HG02981 (cell line): ENCODE results near the gene COMMD6.
"Not testable (repeated sequence)": the region's sequence is repeated elsewhere in the genome, so short reads cannot be mapped to it uniquely, and the experiment has no call there.

ENCODE experiments used
- ATAC-seq: cut with Tn5 transposase; IDR thresholded peaks from one replicate; pipeline ENCODE4 v1.9.1; 2021; ENCODE audit warnings: mild to moderate bottlenecking, moderate library complexity; ENCODE audit not compliant: unreplicated experiment

Gene COMMD6

DNA sequence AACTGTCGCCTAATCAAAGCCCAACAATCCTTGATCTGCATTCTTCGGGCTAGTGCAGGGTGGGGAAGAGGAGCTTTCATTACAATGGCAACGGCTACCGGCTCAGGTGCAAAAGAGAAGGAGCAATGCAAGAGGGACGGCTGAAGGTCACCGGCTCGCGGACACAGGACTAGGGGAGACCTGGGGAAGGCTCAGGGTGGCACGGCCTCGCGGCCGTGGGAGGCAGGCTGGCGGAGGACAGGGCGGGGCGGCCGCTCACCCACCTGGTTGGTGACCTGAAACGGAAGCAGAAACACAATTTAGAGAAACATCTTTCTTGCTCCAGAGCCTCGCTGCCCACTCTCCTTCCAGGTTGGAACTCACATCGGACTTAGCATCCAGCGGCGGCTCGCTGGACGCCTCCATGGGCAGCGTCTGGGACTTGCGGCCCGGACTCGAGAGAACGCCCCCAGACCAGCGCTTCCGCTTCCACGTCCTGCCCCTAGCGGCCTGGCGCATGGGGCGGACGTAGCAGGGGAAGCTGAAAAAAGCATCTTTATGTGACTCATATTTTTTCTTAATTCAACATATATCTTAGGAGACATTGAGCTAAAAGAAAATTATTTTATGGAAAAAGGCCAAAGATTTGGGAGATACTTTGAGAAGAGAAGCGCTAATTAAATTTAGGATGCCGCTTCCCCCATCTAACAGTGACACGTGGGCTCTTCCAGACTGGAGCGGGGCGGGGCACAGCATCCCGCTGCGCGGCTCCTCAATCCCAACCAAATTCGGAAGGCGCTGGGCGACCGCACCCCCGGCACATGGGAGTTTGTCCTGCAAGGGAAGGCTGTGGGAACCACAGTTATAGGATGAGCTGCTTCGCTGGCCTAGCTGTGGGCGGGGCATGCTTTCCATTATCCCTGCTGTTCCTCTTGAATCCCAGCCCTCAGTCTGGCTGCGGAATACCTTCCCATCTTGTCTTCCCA lies at the start of gene COMMD6:
Gene COMMD6, minus strand, starts transcription at position 441 of the 965 bp plus-strand sequence. Its CDS starts 36 bp downstream, at position 405.
- ATAC-seq, result peak; percentile 97

- no peak for ATAC-seq
Observed at GRCh38 chr13:75585153-75585552, 47.5 kb upstream of the COMMD6 start.

DNA sequence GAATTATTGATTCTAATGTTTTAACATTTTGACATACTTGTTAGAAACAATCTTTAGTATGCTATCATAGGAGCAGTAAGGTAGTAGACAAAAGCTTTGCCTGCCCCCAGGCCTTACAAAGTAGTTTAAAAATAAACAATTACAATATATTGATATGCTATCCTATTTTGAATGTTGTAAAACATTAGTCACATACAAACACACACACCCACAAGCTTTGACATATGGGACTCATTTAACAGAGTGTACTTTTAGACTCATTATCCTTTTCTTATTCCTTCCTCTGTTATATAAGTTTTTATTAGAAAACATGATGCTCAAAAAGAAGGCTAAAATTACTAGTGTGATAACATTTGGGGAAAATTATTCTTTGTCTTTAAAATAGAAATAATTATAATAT lies 45.5 kb upstream of the COMMD6 start:
- ATAC-seq, result no peak

- no peak for ATAC-seq
Observed at GRCh38 chr13:75581874-75582640, 44.4 kb upstream of the COMMD6 start.

GRCh38 chr13:75579529-75579928 lies 41.9 kb upstream of the COMMD6 start:
- no peak for ATAC-seq

DNA sequence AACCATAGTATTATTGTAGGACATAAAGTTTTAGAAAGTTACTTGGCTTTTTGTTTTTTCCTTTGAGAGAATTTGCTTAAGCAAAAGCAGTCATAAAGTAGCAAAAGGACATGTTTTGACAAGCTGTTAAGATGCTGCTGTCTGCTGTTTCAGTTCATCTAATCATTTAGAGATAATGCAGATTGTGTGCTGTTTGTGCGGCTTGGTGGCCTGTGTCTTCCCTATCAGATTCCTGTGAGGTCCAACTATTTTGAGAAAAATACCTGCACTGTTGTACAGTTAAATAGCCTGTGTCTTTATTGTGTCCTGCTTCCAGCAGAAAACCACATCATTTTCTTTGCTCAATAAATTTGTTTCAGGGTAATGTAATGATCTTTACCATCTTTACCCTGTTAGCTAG lies 31.9 kb upstream of the COMMD6 start:
- ATAC-seq, result no peak

GRCh38 chr13:75566658-75567057 lies 29.0 kb upstream of the COMMD6 start:
- no peak for ATAC-seq

GRCh38 chr13:75558145-75558840 lies 20.7 kb upstream of the COMMD6 start:
- no peak for ATAC-seq

DNA sequence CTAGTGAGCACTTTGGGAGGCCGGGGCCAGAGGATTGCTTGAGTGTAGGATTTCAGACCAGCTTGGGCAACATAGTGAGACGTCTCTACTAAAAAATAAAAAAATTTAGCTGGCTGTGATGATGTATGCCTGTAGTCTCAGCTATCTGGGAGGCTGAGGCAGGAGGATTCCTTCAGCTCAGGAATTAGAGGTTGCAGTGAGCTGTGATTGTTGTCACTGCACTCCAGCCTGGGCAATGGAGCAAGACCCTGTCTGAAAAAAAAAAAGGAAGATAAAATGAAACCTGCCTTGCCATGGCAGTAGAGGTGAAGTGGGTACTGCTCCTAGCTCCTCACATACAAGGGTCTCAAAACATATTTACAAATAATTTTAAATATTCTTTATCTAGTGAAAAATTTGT lies 19.3 kb upstream of the COMMD6 start:
- no peak for ATAC-seq

GRCh38 chr13:75555836-75556235 lies 18.2 kb upstream of the COMMD6 start:
- no peak for ATAC-seq

GRCh38 chr13:75554981-75555380 lies 17.3 kb upstream of the COMMD6 start:
- ATAC-seq, result no peak

GRCh38 chr13:75554464-75554863 lies 16.8 kb upstream of the COMMD6 start:
- no peak for ATAC-seq

- ATAC-seq, result peak; percentile 6
Observed at GRCh38 chr13:75550159-75550567, 12.5 kb upstream of the COMMD6 start.

- ATAC-seq, result peak; percentile 96
Observed at GRCh38 chr13:75549262-75550158, 11.9 kb upstream of the COMMD6 start, which contains the start of gene UCHL3. Gene UCHL3, plus strand, starts transcription at chr13:75549791. Its CDS starts 30 bp downstream, at chr13:75549821.

DNA sequence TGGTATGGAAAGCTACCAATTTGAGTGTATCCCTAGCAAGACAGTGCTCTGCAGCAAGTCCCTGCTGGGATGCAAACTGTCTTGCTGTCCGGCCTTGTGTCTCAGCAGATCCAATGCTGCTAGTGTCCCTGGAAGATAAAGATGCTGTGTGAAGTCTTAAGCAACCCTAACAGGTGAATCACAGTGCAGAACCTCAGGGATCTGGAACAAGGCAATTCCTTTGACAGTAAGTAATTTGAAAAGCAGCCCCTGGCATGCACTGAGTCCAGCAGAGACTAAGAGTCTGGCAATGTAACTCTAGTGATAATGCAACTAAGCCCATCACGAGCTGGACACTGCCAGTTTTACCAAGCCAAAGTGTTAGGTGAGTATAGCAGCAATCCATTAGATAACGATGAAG lies 10.3 kb upstream of the COMMD6 start:
- ATAC-seq, result no peak

GRCh38 chr13:75545386-75545785 lies 7.7 kb upstream of the COMMD6 start:
- ATAC-seq, result not testable (repeated sequence)

DNA sequence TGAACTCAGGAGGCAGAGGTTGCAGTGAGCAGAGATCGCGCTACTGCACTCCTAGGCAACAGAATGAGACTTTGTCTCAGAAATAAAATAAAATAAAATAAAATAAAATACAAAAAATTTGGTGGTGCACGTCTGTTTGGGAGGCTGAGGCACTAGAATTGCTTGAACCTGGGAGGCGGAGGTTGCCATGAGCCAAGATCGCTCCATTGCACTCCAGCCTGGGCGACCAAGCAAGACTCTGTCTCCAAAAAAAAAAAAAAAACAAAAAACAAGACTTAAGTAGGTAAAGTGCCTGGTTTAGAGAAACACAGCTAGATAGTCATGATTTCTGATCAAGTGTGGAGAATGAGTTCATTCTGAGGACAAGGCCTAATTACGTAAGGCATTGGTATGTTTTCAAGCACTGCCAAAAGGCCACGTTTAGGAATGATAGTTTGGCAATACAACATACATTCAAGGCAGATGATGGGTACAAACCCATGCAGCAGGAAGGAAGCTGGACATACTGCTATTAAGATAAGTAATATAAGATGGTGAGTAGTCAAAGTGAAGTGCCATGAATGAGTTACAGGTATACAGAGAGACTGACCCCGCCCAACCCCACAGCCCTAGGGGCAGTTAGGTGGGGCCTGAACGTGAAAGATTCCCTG lies 7.2 kb upstream of the COMMD6 start:
- no peak for ATAC-seq

- ATAC-seq, result no peak
Observed at GRCh38 chr13:75541961-75542360, 4.3 kb upstream of the COMMD6 start.

DNA sequence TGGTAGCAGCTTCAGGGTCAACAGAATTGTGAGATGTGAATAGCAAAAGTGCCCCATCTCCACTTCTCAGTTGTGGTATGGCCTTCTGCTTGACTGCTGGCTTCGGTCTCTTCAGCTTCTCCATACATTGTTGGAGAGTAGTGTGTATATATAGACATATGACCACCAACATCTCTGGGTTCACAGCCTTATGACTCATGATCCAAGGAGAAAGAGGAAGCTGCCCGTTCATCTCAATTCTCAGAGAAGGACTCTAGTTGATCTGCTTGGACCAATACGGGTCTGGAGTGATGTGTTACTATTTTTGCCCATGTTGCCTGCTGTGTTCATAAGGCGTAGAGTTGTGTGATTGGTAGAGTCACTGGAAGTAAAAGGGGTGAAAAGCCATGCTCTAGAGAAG lies 3.6 kb upstream of the COMMD6 start:
- no peak for ATAC-seq

DNA sequence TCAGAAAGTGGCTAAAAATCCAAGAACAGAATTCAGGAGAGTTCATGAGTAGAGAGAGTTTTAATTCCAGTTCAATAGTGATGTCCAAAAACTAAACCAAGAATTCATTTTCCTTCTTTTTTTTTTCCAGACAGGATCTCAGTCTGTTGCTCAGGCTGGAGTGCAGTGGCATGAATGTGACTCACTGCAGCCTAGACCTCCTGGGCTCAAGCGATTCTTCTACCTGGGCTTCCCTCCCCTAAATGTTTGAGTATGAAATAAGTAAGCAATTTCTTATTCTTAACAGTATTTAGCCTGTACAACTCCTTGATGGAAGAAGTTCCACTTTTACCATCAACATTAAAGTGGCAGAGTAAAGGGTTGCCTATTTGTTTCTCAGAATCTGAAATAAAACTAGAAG lies 3.8 kb downstream of the COMMD6 start:
- ATAC-seq, result no peak
